NCI-H460 (cell line): ENCODE results near the gene UCK1. TPM values are rescaled to one million over a fixed set of nuclear protein-coding genes. Genes with fewer than 3 reads are reported as not detected.

Experiments
- DNase-seq: peaks from one replicate; pipeline ENCODE4 v3.0.0-alpha.2; 2016; ENCODE audit warnings: low read depth; ENCODE audit errors: extremely low read depth
- polyA plus RNA-seq: library from polyadenylated mRNA; depleted of rRNA; stranded (reverse); fragments of >200 nt; gene quantifications from 2 replicates; pipeline ENCODE4 v1.2.3, GENCODE V29; 2014; cell fraction: nucleus; rRNA removed
- total RNA-seq: library from RNA; depleted of rRNA; stranded (reverse); fragments of >200 nt; shearing (Covaris generic); gene quantifications from 2 replicates; pipeline ENCODE4 v1.2.3, GENCODE V29; 2014; rRNA removed

UCK1 gene
- 15.5 and 18.7 TPM in 2 replicates for total RNA-seq
- 25.1 and 32.8 TPM in 2 replicates for polyA plus RNA-seq

GRCh38 chr9:131530920-131531832 is at the start of gene UCK1:
UCK1 (minus strand) TSS chr9:131531263; CDS start chr9:131531174, 89 bp downstream.
- peak; percentile 72 for DNase-seq

- DNase-seq, result no peak
Observed at GRCh38 chr9:131580358-131580757, 49.3 kb upstream of the UCK1 start.

DNA sequence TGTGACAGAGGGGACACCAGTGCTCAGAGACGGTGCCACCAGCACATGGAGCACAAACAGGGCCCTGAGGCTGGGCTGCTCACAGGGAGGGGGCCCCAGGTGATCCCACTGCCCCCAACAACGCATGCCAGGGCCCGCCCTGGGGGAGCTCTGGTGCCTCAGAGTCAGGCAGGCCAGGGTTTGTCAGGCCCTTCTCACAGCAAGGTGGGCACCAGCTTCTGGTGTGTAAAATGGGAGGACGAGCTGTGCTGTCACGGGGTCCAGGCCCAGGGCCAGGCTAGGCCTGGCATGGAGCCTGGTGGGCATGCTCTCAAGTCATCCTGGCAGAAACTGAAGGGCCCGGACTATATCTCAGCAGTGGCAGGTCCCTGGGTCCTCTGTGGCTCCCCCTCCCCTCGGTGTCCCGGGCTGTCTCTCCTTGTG is 48.7 kb upstream of the UCK1 start:
- no peak for DNase-seq

GRCh38 chr9:131578731-131579504 is 47.9 kb upstream of the UCK1 start:
- no peak for DNase-seq

GRCh38 chr9:131578021-131578420 is 47.0 kb upstream of the UCK1 start:
- DNase-seq, result no peak

DNA sequence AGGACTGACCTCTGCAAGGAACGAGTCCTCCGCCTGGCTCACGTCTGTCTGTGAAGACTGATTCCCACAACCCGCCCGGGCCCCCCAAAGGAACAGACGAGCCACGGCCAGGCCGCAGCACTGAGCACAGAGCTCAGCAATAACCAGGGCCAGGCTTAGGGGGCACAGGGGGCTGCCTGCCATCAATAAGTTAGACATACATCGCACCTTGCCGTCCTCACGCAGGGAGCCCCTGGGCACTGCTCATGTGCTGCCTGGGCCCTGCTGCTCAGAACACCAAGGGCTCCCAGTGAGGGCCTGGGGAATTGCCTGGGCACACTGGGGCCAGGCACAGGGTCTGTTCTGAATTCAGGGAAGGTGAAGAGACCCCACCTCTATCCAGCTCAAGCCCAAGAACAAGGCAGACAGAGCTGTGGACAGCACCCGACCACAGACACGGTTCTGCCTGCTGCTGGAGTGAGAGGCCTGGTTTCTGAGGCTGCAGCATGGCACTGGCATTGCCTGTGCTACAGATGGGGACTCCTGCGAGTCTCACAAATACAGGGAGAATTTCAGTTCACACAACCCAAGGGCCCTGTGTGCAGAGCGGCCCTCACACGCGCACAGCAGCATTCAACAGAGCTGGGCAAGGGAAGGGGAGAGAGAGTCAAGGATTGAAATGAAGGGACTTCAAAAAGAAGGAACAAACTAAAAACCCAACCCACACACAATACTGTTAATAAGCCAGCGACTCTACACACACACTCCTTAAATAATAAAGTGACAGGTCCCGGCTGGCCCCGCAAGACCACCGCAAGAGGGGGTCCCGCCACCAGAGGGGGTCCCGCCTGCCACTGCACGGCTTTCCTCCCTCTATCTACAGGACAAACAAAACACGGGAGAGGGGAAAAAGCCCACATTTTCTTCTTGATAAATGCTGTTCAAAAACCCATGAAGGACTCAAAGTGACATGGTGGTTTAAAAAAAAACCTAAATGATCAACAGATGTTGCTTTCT is 46.2 kb upstream of the UCK1 start:
- DNase-seq, result no peak

GRCh38 chr9:131575946-131576853 is 45.1 kb upstream of the UCK1 start:
- DNase-seq, result no peak

GRCh38 chr9:131574730-131575640 is 43.9 kb upstream of the UCK1 start:
- DNase-seq, result no peak

- no peak for DNase-seq
Observed at GRCh38 chr9:131567910-131568309, 36.8 kb upstream of the UCK1 start.

DNA sequence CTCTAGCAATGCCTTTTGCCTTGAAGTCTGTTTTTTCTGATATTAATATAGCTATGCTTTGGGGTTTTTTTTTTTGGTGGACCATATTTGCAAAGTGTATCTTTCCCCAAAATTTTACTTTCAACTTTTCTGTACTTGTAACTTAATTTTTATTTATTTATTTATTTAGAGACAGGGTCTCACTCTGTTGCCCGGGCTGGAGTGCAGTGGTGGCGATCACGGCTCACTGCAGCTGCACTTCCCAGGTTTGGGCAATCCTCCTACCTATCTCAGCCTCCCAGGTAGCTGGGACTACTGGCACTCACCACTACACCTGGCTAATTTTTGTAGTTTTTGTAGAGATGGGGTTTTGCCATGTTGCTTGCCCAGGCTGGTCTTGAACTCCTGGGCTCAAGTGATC is 35.1 kb upstream of the UCK1 start:
- DNase-seq, result no peak

DNA sequence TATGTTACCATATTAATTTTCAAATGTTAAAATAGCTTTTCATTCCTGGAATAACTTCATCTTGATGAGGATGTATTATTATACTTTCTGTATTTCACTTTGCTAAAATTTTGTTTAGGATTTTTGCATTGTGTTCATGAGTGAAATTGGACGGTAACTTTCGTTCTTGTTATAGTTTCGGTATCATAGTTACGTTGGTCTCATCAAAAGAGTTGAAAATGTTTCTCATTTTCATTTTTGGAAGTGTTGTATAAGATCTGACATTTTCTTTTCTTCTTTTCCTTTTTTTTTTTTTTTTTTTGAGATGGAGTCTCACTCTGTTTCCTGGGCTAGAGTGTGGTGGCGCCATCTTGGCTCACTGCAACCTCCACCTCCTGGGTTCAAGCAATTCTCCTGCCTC is 34.3 kb upstream of the UCK1 start:
- no peak for DNase-seq

GRCh38 chr9:131562032-131562959 is 31.2 kb upstream of the UCK1 start:
- DNase-seq, result no peak

GRCh38 chr9:131559421-131560000 is 28.4 kb upstream of the UCK1 start:
- no peak for DNase-seq

- DNase-seq, result no peak
Observed at GRCh38 chr9:131557855-131558548, 26.9 kb upstream of the UCK1 start.

- DNase-seq, result no peak
Observed at GRCh38 chr9:131555841-131556673, 25.0 kb upstream of the UCK1 start.
